Loucy (cell line): ENCODE data around the gene HMG20B.
A peak's percentile ranks its signal among the peaks of the same experiment; 100 is the strongest.

Experiments used
- H2AFZ ChIP-seq: fragments of 200-600 bp; sonication (generic); 2 replicates; pipeline ENCODE4 v1.6.0; 2016; ENCODE audit warnings: antibody characterized with exemption, mild to moderate bottlenecking, low read length, moderate library complexity
- H3F3A ChIP-seq: fragments of 200-600 bp; 2 replicates; pipeline ENCODE4 v1.6.0; 2016; ENCODE audit warnings: antibody characterized with exemption, low read depth, mild to moderate bottlenecking
- H3K27me3 ChIP-seq: fragments of 200-600 bp; sonication (generic); 2 replicates; pipeline ENCODE4 v1.6.1; 2014; ENCODE audit warnings: low read length, mild to moderate bottlenecking; ENCODE audit not compliant: insufficient read depth, poor library complexity, severe bottlenecking
- H3K36me3 ChIP-seq: fragments of 200-600 bp; sonication (generic); 2 replicates; pipeline ENCODE4 v1.6.1; 2016; ENCODE audit warnings: low read length; ENCODE audit not compliant: insufficient read depth
- H3K4me1 ChIP-seq: fragments of 200-600 bp; sonication (generic); 2 replicates; pipeline ENCODE4 v1.5.1; 2014; ENCODE audit warnings: low read length, mild to moderate bottlenecking; ENCODE audit not compliant: insufficient read depth, poor library complexity, severe bottlenecking
- H3K4me2 ChIP-seq: fragments of 200-600 bp; sonication (generic); 2 replicates; pipeline ENCODE4 v1.6.0; 2014; ENCODE audit warnings: antibody characterized with exemption, low read length, low read depth, mild to moderate bottlenecking; ENCODE audit not compliant: poor library complexity, severe bottlenecking
- H3K4me3 ChIP-seq: fragments of 200-600 bp; sonication (generic); 2 replicates; pipeline ENCODE4 v1.5.1; 2014; ENCODE audit warnings: low read length, mild to moderate bottlenecking, mixed read lengths; ENCODE audit not compliant: poor library complexity, severe bottlenecking
- H3K79me2 ChIP-seq: fragments of 200-600 bp; sonication (generic); 2 replicates; pipeline ENCODE4 v1.6.1; 2014; ENCODE audit warnings: low read length; ENCODE audit not compliant: insufficient read depth
- H3K9ac ChIP-seq: fragments of 200-600 bp; sonication (generic); 2 replicates; pipeline ENCODE4 v1.6.0; 2014; ENCODE audit warnings: mild to moderate bottlenecking, low read depth, low read length, moderate library complexity; ENCODE audit not compliant: poor library complexity, severe bottlenecking
- H3K9me2 ChIP-seq: fragments of 200-600 bp; sonication (generic); replicated peaks from 2 replicates; pipeline ENCODE4 v1.6.1; 2016; ENCODE audit warnings: low read depth, low read length, mixed read lengths
- H3K9me3 ChIP-seq: fragments of 200-600 bp; sonication (generic); 2 replicates; pipeline ENCODE4 v1.6.1; 2014; ENCODE audit warnings: mild to moderate bottlenecking, antibody characterized with exemption, low read length, low read depth; ENCODE audit not compliant: insufficient read depth
- H4K20me1 ChIP-seq: fragments of 200-600 bp; sonication (generic); 2 replicates; pipeline ENCODE4 v1.6.0; 2014; ENCODE audit warnings: antibody characterized with exemption, low read length, mild to moderate bottlenecking; ENCODE audit not compliant: insufficient read depth, poor library complexity, severe bottlenecking
- EZH2phosphoT487 ChIP-seq: fragments of 200-600 bp; IDR thresholded peaks from 2 replicates; pipeline ENCODE4 v1.6.1; 2018; ENCODE audit warnings: antibody characterized with exemption, mild to moderate bottlenecking, moderate library complexity, borderline replicate concordance
- TF ChIP-seq, protein P1 (sequence below): fragments of 200-600 bp; sonication (generic); conservative IDR thresholded peaks from 2 replicates; pipeline ENCODE4 v1.5.1; 2014; ENCODE audit warnings: mild to moderate bottlenecking, antibody characterized with exemption, low read length

The HMG20B gene

GRCh38 chr19:3554254-3555083 is 18.3 kb upstream of the HMG20B start:
- Histone ChIP-seq H3K9me2 (no peaks in the 10 kb centered on the region), H3K79me2 (peaks cover 32% of the 10 kb centered on the region; the same call in 1 of the 2 replicates), H3K9ac (peak overlapping the region; percentile 71), H3K36me3 (no peaks in the 10 kb centered on the region), H3F3A (no peaks in the 10 kb centered on the region), H3K4me2 (peak overlapping the region; percentile 80), H3K27me3 (no peaks in the 10 kb centered on the region), H4K20me1 (peaks cover 10% of the 10 kb centered on the region), H3K9me3 (no peaks in the 10 kb centered on the region), H3K4me3 (peak overlapping the region; percentile 83), H3K4me1 (peaks cover 29% of the 10 kb centered on the region), H2AFZ (peak overlapping the region; percentile 49)
- TF ChIP-seq, protein P1, sequence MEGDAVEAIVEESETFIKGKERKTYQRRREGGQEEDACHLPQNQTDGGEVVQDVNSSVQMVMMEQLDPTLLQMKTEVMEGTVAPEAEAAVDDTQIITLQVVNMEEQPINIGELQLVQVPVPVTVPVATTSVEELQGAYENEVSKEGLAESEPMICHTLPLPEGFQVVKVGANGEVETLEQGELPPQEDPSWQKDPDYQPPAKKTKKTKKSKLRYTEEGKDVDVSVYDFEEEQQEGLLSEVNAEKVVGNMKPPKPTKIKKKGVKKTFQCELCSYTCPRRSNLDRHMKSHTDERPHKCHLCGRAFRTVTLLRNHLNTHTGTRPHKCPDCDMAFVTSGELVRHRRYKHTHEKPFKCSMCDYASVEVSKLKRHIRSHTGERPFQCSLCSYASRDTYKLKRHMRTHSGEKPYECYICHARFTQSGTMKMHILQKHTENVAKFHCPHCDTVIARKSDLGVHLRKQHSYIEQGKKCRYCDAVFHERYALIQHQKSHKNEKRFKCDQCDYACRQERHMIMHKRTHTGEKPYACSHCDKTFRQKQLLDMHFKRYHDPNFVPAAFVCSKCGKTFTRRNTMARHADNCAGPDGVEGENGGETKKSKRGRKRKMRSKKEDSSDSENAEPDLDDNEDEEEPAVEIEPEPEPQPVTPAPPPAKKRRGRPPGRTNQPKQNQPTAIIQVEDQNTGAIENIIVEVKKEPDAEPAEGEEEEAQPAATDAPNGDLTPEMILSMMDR = no peak
- no peak for TF ChIP-seq EZH2phosphoT487

DNA sequence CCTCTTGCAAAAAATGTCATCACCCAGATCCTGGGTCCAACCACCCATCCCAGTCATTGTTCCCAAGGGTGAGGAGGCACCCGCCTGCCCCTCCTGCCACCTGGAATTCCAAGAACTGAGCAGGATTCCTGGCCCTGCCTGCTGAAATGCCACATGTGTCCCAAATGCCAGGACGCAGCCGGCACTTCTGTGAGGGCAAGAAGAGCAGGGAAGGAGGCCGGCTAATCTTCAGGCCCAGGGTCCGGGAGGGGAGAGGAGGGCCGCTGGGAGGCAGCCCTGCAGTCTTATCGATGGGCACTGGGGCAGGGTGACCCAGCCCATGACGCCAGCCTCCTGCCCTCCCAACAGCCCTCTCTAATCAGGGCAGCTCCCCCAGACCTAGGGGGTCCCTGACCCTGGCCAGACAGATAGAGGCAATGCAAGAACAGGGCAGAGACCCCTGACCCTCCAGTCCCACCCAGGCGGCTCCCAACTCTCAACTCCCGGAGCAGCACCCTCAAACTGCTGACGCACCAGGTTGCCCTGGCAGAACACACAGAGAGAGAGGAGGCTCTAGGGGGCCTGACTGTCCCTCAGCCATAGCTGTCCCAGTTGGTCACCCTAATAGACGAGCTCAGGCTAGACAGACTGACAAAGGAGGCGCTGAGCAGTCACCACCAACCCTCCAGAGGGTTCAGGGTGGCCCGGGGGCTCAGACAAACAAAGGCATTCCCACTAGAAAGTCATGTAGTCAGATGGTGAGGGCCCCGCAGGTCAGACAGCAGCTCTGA is 16.9 kb upstream of the HMG20B start:
- H3K79me2 ChIP-seq = peaks cover 32% of the 10 kb centered on the region; the same call in 1 of the 2 replicates
- peak overlapping the region; percentile 83 for H3K4me3 ChIP-seq
- H3K9me3 ChIP-seq = no peaks in the 10 kb centered on the region
- peak overlapping the region; percentile 80 for H3K4me2 ChIP-seq
- no peak overlapping the region for H2AFZ ChIP-seq
- no peaks in the 10 kb centered on the region for H3K27me3 ChIP-seq
- H3K9me2 ChIP-seq = no peaks in the 10 kb centered on the region
- H3F3A ChIP-seq = no peaks in the 10 kb centered on the region
- no peaks in the 10 kb centered on the region for H3K36me3 ChIP-seq
- TF ChIP-seq EZH2phosphoT487 = no peak
- TF ChIP-seq, protein P1 = no peak
- peaks cover 10% of the 10 kb centered on the region for H4K20me1 ChIP-seq
- peak overlapping the region; percentile 67 for H3K9ac ChIP-seq
- H3K4me1 ChIP-seq = peaks cover 29% of the 10 kb centered on the region

DNA sequence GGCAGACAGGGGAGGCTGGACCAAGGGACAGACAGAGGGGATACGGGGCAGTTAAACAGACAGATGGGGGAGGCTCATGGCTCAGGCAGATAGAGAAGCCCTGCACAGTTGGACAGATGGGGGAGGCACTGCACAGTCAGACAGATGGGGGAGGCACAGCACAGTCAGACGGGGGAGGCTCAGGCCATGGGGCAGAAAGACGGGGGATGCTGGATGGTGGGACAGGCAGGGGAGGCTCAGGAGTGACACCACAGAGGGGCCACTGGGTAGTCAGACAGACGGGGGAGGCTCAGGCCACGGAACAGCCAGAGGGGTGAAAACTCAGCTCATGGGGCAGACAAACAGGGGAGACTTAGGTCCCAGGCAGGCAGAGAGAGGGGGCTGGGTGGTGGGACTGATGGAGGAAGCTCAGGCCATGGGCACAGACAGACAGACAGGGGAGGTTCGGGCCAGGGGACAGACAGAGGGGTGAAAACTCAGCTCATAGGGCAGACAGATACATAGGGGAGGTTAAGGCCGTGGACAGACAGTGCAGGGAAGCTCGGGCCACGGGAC is 16.2 kb upstream of the HMG20B start:
- Histone ChIP-seq H2AFZ (no peak overlapping the region), H3K9me2 (no peaks in the 10 kb centered on the region), H3K4me2 (peak overlapping the region; percentile 80), H3F3A (no peaks in the 10 kb centered on the region), H3K9ac (peak overlapping the region; percentile 67), H4K20me1 (peaks cover 10% of the 10 kb centered on the region), H3K36me3 (no peaks in the 10 kb centered on the region), H3K27me3 (no peaks in the 10 kb centered on the region), H3K4me3 (peak overlapping the region; percentile 83), H3K79me2 (peaks cover 32% of the 10 kb centered on the region; the same call in 1 of the 2 replicates), H3K4me1 (peaks cover 29% of the 10 kb centered on the region), H3K9me3 (no peaks in the 10 kb centered on the region)
- TF ChIP-seq, protein P1 = no peak
- TF ChIP-seq EZH2phosphoT487 = no peak
